Neuronal stem cell (in vitro differentiated cells): Measurements from ENCODE around the gene OSCP1.

ENCODE experiments used
- DNase-seq: peaks from one replicate; pipeline ENCODE4 v3.0.0-alpha.2; 2013; ENCODE audit warnings: low spot score
- H2AFZ ChIP-seq: one replicate; pipeline ENCODE4 v1.6.1; 2013; ENCODE audit warnings: mild to moderate bottlenecking, low read length, inconsistent platforms
- H2AK5ac ChIP-seq: 2 replicates; pipeline ENCODE4 v1.6.1; 2013; ENCODE audit warnings: low read depth, mild to moderate bottlenecking, inconsistent platforms, low read length, moderate library complexity, mixed read lengths
- H2BK120ac ChIP-seq: 2 replicates; pipeline ENCODE4 v1.6.1; 2013; ENCODE audit warnings: low read depth, mild to moderate bottlenecking, inconsistent platforms, low read length, moderate library complexity, mixed read lengths
- H2BK12ac ChIP-seq: one replicate; pipeline ENCODE4 v1.6.1; 2013; ENCODE audit warnings: low read length, inconsistent platforms
- H2BK15ac ChIP-seq: 2 replicates; pipeline ENCODE4 v1.6.1; 2013; ENCODE audit warnings: mild to moderate bottlenecking, low read length, inconsistent platforms, mixed read lengths
- H2BK5ac ChIP-seq: one replicate; pipeline ENCODE4 v1.6.1; 2013; ENCODE audit warnings: inconsistent platforms, mild to moderate bottlenecking, low read length, moderate library complexity
- H3K14ac ChIP-seq: one replicate; pipeline ENCODE4 v1.6.1; 2013; ENCODE audit warnings: low read length, inconsistent platforms
- H3K18ac ChIP-seq: 2 replicates; pipeline ENCODE4 v1.6.1; 2013; ENCODE audit warnings: low read length, inconsistent platforms
- H3K23ac ChIP-seq: 2 replicates; pipeline ENCODE4 v1.6.1; 2013; ENCODE audit warnings: low read depth, mild to moderate bottlenecking, mixed read lengths, low read length, inconsistent platforms; ENCODE audit not compliant: poor library complexity
- H3K27ac ChIP-seq: replicated peaks from 3 replicates; pipeline ENCODE4 v1.5.1; 2013; ENCODE audit warnings: low read length, inconsistent platforms
- H3K27me3 ChIP-seq, 3 experiments: 2 replicates each; pipeline ENCODE4 v1.6.1; 2013; ENCODE audit warnings: low read length in 3 of 3, mild to moderate bottlenecking in 2 of 3, inconsistent platforms in 1 of 3, low read depth in 1 of 3, mixed read lengths in 1 of 3, moderate library complexity in 1 of 3; ENCODE audit not compliant: control insufficient read depth in 3 of 3, insufficient read depth in 3 of 3
- H3K36me3 ChIP-seq, 2 donors: replicated peaks in 1 of 2; 2 replicates each; pipeline ENCODE4 v1.6.1; 2013; ENCODE audit warnings: low read length in 2 of 2; ENCODE audit not compliant: control insufficient read depth in 2 of 2, insufficient read depth in 2 of 2
- H3K4ac ChIP-seq: 2 replicates; pipeline ENCODE4 v1.6.1; 2013; ENCODE audit warnings: inconsistent platforms, mild to moderate bottlenecking, low read length, moderate library complexity
- H3K4me1 ChIP-seq, 2 donors: 1 replicate in 1 of 2; 2 replicates in 1 of 2; pipeline ENCODE4 v1.6.1; 2013; ENCODE audit warnings: low read length in 2 of 2, low read depth in 1 of 2; ENCODE audit not compliant: control insufficient read depth in 2 of 2, insufficient read depth in 1 of 2
- H3K4me2 ChIP-seq: one replicate; pipeline ENCODE4 v1.6.1; 2013; ENCODE audit warnings: mild to moderate bottlenecking, low read length, inconsistent platforms; ENCODE audit not compliant: insufficient read depth, poor library complexity, severe bottlenecking
- H3K4me3 ChIP-seq, 2 donors: 2 replicates each; pipeline ENCODE4 v1.5.1; 2013; ENCODE audit warnings: low read length in 2 of 2, mild to moderate bottlenecking in 2 of 2, inconsistent platforms in 1 of 2, moderate library complexity in 1 of 2
- H3K79me1 ChIP-seq: one replicate; pipeline ENCODE4 v1.6.1; 2013; ENCODE audit warnings: low read depth, mild to moderate bottlenecking, inconsistent platforms, low read length, moderate library complexity
- H3K9ac ChIP-seq: one replicate; pipeline ENCODE4 v1.6.1; 2013; ENCODE audit warnings: mild to moderate bottlenecking, low read depth, low read length, inconsistent platforms; ENCODE audit not compliant: poor library complexity
- H3K9me3 ChIP-seq, 2 donors: replicated peaks in 1 of 2; 2 replicates each; pipeline versions ENCODE3 to v1.6.1; 2013; ENCODE audit warnings: low read length in 2 of 2, mild to moderate bottlenecking in 2 of 2, inconsistent platforms in 1 of 2, low read depth in 1 of 2, mixed read lengths in 1 of 2, moderate library complexity in 1 of 2; ENCODE audit not compliant: control insufficient read depth in 2 of 2, insufficient read depth in 1 of 2
- H4K8ac ChIP-seq: one replicate; pipeline ENCODE4 v1.6.1; 2013; ENCODE audit warnings: low read depth, mild to moderate bottlenecking, inconsistent platforms, low read length, moderate library complexity
- H4K91ac ChIP-seq: one replicate; pipeline ENCODE4 v1.6.1; 2013; ENCODE audit warnings: low read length, low read depth, mild to moderate bottlenecking, inconsistent platforms; ENCODE audit not compliant: poor library complexity
- WGBS, 2 donors: extraction: QIAGEN DNeasy Blood & Tissue Kit; methylation state at CpG; one replicate each; pipeline ENCODE4 v1.1.7; 2013; ENCODE audit warnings: missing lambda C conversion rate in 2 of 2, mixed read lengths in 1 of 2; ENCODE audit not compliant: insufficient read length in 2 of 2, insufficient replicate concordance in 1 of 2; ENCODE audit errors: extremely low coverage in 2 of 2; 5-methylcytosine and 5-hydroxymethylcytosine counted together

OSCP1 gene

GRCh38 chr1:36397378-36398230, 52.6 kb downstream of the OSCP1 start, which contains the start of gene LSM10:
TSS of gene LSM10 (minus strand) at chr1:36397908. CDS start at chr1:36394129, 3,779 bp downstream.
- Histone ChIP-seq H3K9ac (peak within 1 kb of the TSS; percentile 94), H2AK5ac (peak within 1 kb of the TSS; percentile 86), H3K9me3 (no peaks in the 10 kb centered on the region), H2BK12ac (peak within 1 kb of the TSS; percentile 30), H4K8ac (no peak within 1 kb of the TSS), H3K79me1 (peaks cover 11% of the 10 kb centered on the region), H3K36me3 (peaks cover 13 to 19% of the 10 kb centered on the region in 2 donors), H3K4me2 (peak within 1 kb of the TSS; percentile 95), H2AFZ (peak within 1 kb of the TSS; percentile 90), H3K4me3 (peak within 1 kb of the TSS; percentile 82 to 92), H2BK5ac (peak within 1 kb of the TSS; percentile 19), H4K91ac (no peak within 1 kb of the TSS), H3K14ac (peak within 1 kb of the TSS; percentile 84), H2BK120ac (no peak within 1 kb of the TSS), H3K18ac (peak within 1 kb of the TSS; percentile 95), H3K27ac (peak within 1 kb of the TSS; percentile 58), H3K23ac (peak within 1 kb of the TSS; percentile 100), H3K27me3 (peaks cover 0 to 2% (median 0%) of the 10 kb centered on the region in 3 experiments), H3K4ac (no peak within 1 kb of the TSS), H2BK15ac (peak within 1 kb of the TSS; percentile 63), H3K4me1 (peaks cover 5 to 9% of the 10 kb centered on the region in 2 donors)
- peak; percentile 93 for DNase-seq
- no CpG with 5 or more reads among the region's 60 CpGs for WGBS, 2 donors

- peak overlapping the region; percentile 86 for H2AK5ac ChIP-seq
- no peak overlapping the region for H3K4ac ChIP-seq
- peak overlapping the region; percentile 19 for H2BK5ac ChIP-seq
- peak overlapping the region; percentile 58 for H3K27ac ChIP-seq
- H2BK15ac ChIP-seq = peak overlapping the region; percentile 63
- H3K79me1 ChIP-seq = peaks cover 11% of the 10 kb centered on the region
- H2BK12ac ChIP-seq = peak overlapping the region; percentile 30
- peak overlapping the region; percentile 100 for H3K23ac ChIP-seq
- no peaks in the 10 kb centered on the region for H3K9me3 ChIP-seq
- H2AFZ ChIP-seq = peak overlapping the region; percentile 90
- H3K18ac ChIP-seq = peak overlapping the region; percentile 84
- H3K27me3 ChIP-seq = peaks cover 0 to 2% (median 0%) of the 10 kb centered on the region in 3 experiments
- H3K9ac ChIP-seq = peak overlapping the region; percentile 94
- DNase-seq = no peak
- peak overlapping the region; percentile 95 for H3K4me2 ChIP-seq
- peak overlapping the region; percentile 82 to 92 for H3K4me3 ChIP-seq
- peaks cover 5 to 9% of the 10 kb centered on the region in 2 donors for H3K4me1 ChIP-seq
- H4K8ac ChIP-seq = no peak overlapping the region
- peaks cover 16 to 24% of the 10 kb centered on the region in 2 donors for H3K36me3 ChIP-seq
- peak overlapping the region; percentile 84 for H3K14ac ChIP-seq
- H2BK120ac ChIP-seq = no peak overlapping the region
- WGBS, 2 donors = no CpG with 5 or more reads among the region's 5 CpGs
- H4K91ac ChIP-seq = no peak overlapping the region
Measured at GRCh38 chr1:36397083-36397377, 53.2 kb downstream of the OSCP1 start.

DNA sequence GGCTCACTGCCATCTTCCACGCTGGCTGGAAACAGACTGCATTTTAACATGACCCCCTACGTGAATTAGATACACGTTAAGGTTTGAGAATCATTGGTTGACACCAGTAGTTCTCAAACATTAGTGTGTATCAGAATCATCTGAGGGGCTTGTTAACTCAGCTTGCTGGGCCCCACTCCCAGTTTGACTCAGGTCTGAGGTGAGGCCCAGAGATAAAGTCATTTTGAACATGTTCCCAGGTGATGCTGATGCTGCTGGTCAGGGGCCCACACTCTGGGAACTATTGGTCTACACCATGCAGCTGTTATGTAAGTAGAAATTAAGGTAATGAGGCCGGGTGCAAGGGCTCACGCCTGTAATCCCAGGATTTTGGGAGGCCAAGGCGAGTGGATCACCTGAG, 53.9 kb downstream of the OSCP1 start:
- Histone ChIP-seq H3K4ac (no peak overlapping the region), H3K27me3 (peaks cover 0 to 2% (median 0%) of the 10 kb centered on the region in 3 experiments), H3K4me1 (peaks cover 5% of the 10 kb centered on the region in 2 donors), H3K79me1 (peaks cover 6% of the 10 kb centered on the region), H3K9me3 (no peaks in the 10 kb centered on the region), H4K8ac (no peak overlapping the region), H3K4me3 (peak overlapping the region in 1 of 2 donors; percentile 82), H2BK12ac (no peak overlapping the region), H2AFZ (no peak overlapping the region), H3K18ac (no peak overlapping the region), H3K9ac (no peak overlapping the region), H3K14ac (peak overlapping the region; percentile 25), H2BK120ac (no peak overlapping the region), H2AK5ac (no peak overlapping the region), H3K27ac (no peak overlapping the region), H2BK5ac (no peak overlapping the region), H3K4me2 (no peak overlapping the region), H3K36me3 (peaks cover 19 to 30% of the 10 kb centered on the region in 2 donors), H4K91ac (no peak overlapping the region), H3K23ac (no peak overlapping the region), H2BK15ac (no peak overlapping the region)
- no peak for DNase-seq
- WGBS, 2 donors = no CpG with 5 or more reads among the region's 6 CpGs

- Histone ChIP-seq H3K27me3 (no peaks in the 10 kb centered on the region), H3K18ac (no peak overlapping the region), H3K4me3 (no peak overlapping the region), H3K14ac (no peak overlapping the region), H4K8ac (no peak overlapping the region), H2AFZ (no peak overlapping the region), H2BK5ac (no peak overlapping the region), H2AK5ac (peak overlapping the region; percentile 19), H3K9ac (peak overlapping the region; percentile 50), H3K4me2 (no peak overlapping the region), H2BK15ac (no peak overlapping the region), H4K91ac (no peak overlapping the region), H3K36me3 (peaks cover 26 to 48% of the 10 kb centered on the region in 2 donors), H2BK12ac (peak overlapping the region; percentile 75), H2BK120ac (no peak overlapping the region), H3K27ac (no peak overlapping the region), H3K9me3 (no peaks in the 10 kb centered on the region), H3K79me1 (peaks cover 6% of the 10 kb centered on the region), H3K23ac (no peak overlapping the region), H3K4ac (no peak overlapping the region), H3K4me1 (no peaks in the 10 kb centered on the region)
- no CpG with 5 or more reads among the region's 19 CpGs for WGBS, 2 donors
- DNase-seq = no peak
Measured at GRCh38 chr1:36393686-36394085, 56.6 kb downstream of the OSCP1 start.
